Measurements from ENCODE around the gene ZNF283. TPM values are rescaled to one million over a fixed set of nuclear protein-coding genes. Genes with fewer than 3 reads are reported as not detected.
"Not testable (repeated sequence)": the region's sequence is repeated elsewhere in the genome, so short reads cannot be mapped to it uniquely, and the experiment has no call there.

ZNF283 gene
- total and polyA plus RNA-seq, 3 experiments from 2014 or later: 2.7 to 6.3 (median 5.8) TPM

DNA sequence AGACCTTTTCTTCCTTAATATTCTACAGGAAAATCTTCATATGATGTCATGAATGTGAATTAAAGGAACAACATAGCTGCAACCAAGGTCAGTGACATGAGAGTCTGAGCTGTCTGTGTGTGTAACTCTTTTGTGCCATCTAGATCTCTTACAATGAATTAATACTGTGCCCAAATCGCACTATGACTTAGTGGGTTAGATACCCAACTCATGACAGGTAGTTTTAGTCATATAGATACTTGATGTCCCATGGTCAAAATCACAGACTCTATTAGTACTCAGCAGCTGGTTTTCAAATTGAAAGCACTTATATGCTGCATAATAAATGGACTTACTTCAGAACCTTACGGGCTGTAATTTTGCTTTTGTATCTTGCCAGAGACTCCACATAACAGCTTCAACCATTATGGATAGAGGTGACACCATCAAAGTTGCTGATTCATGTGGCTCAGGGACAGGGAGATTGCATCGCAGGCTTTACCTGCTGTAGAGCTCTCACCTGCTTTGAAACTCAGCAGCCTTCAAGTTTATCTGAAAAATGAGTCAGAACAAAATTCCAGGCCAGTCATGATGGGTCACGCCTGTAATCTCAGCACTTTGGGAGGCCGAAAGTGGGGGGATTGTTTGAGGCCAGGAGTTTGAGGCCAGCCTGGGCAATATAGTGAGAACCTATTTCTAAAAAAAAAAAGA is 12.3 kb upstream of the ZNF283 start:
- H3K36me3 ChIP-seq (ENCODE audit: insufficient read depth, low read length): no peaks in the 10 kb centered on the region
- peaks cover 14 to 42% of the 10 kb centered on the region in 2 donors for H3K27me3 Mint-ChIP-seq
- no peaks in the 10 kb centered on the region for H3K4me1 ChIP-seq (ENCODE audit: insufficient read depth, low read length)
- peaks cover 7% of the 10 kb centered on the region for H3K27me3 ChIP-seq (ENCODE audit: insufficient read depth, low read length, poor library complexity, severe bottlenecking)
- H3K27ac ChIP-seq (ENCODE audit: low read depth, low read length): no peak overlapping the region
- no peak overlapping the region for H3K27ac Mint-ChIP-seq
- peaks cover 0 to 7% (median 0%) of the 10 kb centered on the region in 3 donors for H3K36me3 Mint-ChIP-seq
- H3K9me3 ChIP-seq (ENCODE audit: low read length): no peaks in the 10 kb centered on the region
- H3K9me3 Mint-ChIP-seq: peaks cover 0 to 3% (median 0%) of the 10 kb centered on the region in 5 donors
- ChIA-PET POLR2A (no interaction called here), CTCF (no interaction called here)
- H3K4me1 Mint-ChIP-seq: peaks cover 0 to 4% (median under 1%) of the 10 kb centered on the region in 3 donors
- no peak overlapping the region for H3K4me3 ChIP-seq (ENCODE audit: low read length)
- DNase-seq: no peak
- no peak overlapping the region for H3K4me3 Mint-ChIP-seq

DNA sequence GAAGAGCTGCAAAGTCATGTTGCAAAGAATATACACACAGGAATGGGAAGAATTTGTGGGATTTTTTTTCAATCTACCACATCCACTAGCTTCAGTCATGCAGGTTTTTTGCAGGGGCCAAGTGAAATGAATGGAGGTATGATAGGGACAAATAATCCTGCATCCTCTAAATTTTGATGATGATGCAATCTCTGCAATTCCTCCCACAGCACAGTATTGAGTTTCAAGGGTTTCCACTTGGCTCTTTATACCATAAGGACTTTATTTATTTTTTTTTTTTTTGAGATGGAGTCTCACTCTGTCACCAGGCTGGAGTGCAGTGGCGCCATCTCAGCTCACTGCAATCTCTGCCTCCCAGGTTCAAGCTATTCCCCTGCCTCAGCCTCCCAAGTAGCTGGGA is 9.7 kb upstream of the ZNF283 start:
- H3K27ac Mint-ChIP-seq; POLR2A ChIA-PET; H3K4me3 Mint-ChIP-seq; H3K4me1 ChIP-seq (ENCODE audit: insufficient read depth, low read length); H3K9me3 Mint-ChIP-seq; H3K4me3 ChIP-seq (ENCODE audit: low read length); DNase-seq; H3K36me3 ChIP-seq (ENCODE audit: insufficient read depth, low read length); H3K27ac ChIP-seq (ENCODE audit: low read depth, low read length); H3K9me3 ChIP-seq (ENCODE audit: low read length): not testable (repeated sequence)
- H3K27me3 ChIP-seq (ENCODE audit: insufficient read depth, low read length, poor library complexity, severe bottlenecking): peaks cover 19% of the 10 kb centered on the region
- H3K4me1 Mint-ChIP-seq: peaks cover 9 to 13% (median 11%) of the 10 kb centered on the region in 3 donors
- H3K27me3 Mint-ChIP-seq: peaks cover 29 to 54% of the 10 kb centered on the region in 2 donors
- CTCF ChIA-PET: interaction anchor here (1.4 kb wide), 1 partner anchor 72 kb away, joined by 3 read pairs; no protein-coding TSS in a partner anchor
- H3K36me3 Mint-ChIP-seq: peaks cover 0 to 15% (median 0%) of the 10 kb centered on the region in 3 donors

DNA sequence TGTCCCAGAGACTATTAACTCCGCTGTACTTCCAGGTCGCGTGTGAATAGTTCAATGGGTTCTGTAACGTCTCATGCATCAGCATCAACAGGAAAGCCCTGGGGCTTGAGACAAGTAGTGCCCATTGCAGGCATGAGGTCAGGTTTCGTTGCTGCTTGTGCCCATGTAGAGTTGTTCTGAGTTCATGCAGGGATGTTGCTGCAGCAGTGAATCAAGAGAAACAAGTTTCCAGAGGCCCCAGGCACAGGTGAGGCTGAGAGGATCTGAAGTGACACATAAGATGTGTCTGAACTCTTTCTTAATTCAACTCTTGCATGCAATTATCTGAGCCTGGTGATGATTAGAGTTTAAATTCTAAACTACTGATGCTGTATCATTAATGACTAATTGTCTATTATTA is 8.6 kb upstream of the ZNF283 start:
- Histone ChIP-seq H3K27ac (ENCODE audit: low read depth, low read length) (no peak overlapping the region), H3K9me3 (ENCODE audit: low read length) (no peaks in the 10 kb centered on the region), H3K36me3 (ENCODE audit: insufficient read depth, low read length) (no peaks in the 10 kb centered on the region), H3K27me3 (ENCODE audit: insufficient read depth, low read length, poor library complexity, severe bottlenecking) (peaks cover 19% of the 10 kb centered on the region), H3K4me3 (ENCODE audit: low read length) (no peak overlapping the region), H3K4me1 (ENCODE audit: insufficient read depth, low read length) (no peaks in the 10 kb centered on the region)
- H3K4me3 Mint-ChIP-seq: no peak overlapping the region
- peaks cover 0 to 15% (median 0%) of the 10 kb centered on the region in 3 donors for H3K36me3 Mint-ChIP-seq
- H3K9me3 Mint-ChIP-seq: peaks cover 0 to 8% (median 0%) of the 10 kb centered on the region in 5 donors
- POLR2A ChIA-PET: no interaction called here
- DNase-seq: no peak
- H3K4me1 Mint-ChIP-seq: peaks cover 9 to 11% (median 9%) of the 10 kb centered on the region in 3 donors
- no peak overlapping the region for H3K27ac Mint-ChIP-seq
- peaks cover 25 to 53% of the 10 kb centered on the region in 2 donors for H3K27me3 Mint-ChIP-seq
- CTCF ChIA-PET: interaction anchor here (1.4 kb wide), 1 partner anchor 73 kb away, joined by 3 read pairs; no protein-coding TSS in a partner anchor

DNA sequence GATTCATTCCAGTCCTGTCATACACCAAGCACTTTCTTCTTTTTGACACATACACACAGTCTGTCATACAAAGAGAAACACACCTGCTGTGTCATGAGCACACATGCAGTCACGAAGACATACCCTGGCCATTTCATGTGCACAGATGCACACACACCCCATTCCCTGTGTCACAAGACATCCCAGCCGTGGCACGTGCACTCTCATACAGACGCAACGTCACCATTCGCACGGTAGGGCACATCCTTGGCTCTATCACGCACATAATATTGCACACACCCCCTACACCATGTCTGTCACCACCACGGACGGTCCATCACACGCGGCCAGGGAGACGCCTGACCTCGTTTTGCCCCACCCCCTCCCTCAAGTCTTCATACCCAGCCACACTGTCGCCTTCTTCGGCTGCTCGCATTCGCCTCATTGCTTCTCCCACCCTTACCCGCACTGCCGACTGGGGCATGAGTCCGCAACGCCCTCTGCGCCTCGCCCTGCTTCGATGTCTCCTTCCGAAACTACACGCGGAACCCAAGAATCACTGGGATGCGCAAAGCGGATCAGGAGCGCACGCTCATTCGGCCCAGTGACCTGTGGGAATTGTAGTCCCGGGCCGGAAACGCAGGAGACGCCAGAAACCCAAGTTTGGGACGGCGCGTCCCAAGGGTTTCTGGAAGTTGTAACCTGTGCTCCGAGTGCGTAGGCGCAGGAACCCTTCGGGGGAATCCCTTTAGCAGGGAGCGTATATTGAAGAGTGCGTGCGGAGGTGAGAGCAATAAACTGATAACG is 6.8 kb upstream of the ZNF283 start:
- no peak overlapping the region for H3K27ac ChIP-seq (ENCODE audit: low read depth, low read length)
- ChIA-PET CTCF (no interaction called here), POLR2A (no interaction called here)
- no peaks in the 10 kb centered on the region for H3K4me1 ChIP-seq (ENCODE audit: insufficient read depth, low read length)
- peak in 1 of 5 donors; percentile 16 for DNase-seq
- Mint-ChIP-seq H3K36me3 (peaks cover 0 to 18% (median 0%) of the 10 kb centered on the region in 3 donors), H3K27me3 (peaks cover 28 to 49% of the 10 kb centered on the region in 2 donors), H3K4me3 (peak overlapping the region; percentile 36 to 90 (median 82)), H3K9me3 (peaks cover 0 to 8% (median 0%) of the 10 kb centered on the region in 5 donors), H3K27ac (peak overlapping the region in 3 of 8 donors; percentile 67 to 73 (median 68)), H3K4me1 (peaks cover 9 to 11% (median 9%) of the 10 kb centered on the region in 3 donors)
- H3K4me3 ChIP-seq (ENCODE audit: low read length): peak overlapping the region; percentile 21
- H3K36me3 ChIP-seq (ENCODE audit: insufficient read depth, low read length): no peaks in the 10 kb centered on the region
- no peaks in the 10 kb centered on the region for H3K9me3 ChIP-seq (ENCODE audit: low read length)
- H3K27me3 ChIP-seq (ENCODE audit: insufficient read depth, low read length, poor library complexity, severe bottlenecking): peaks cover 19% of the 10 kb centered on the region

DNA sequence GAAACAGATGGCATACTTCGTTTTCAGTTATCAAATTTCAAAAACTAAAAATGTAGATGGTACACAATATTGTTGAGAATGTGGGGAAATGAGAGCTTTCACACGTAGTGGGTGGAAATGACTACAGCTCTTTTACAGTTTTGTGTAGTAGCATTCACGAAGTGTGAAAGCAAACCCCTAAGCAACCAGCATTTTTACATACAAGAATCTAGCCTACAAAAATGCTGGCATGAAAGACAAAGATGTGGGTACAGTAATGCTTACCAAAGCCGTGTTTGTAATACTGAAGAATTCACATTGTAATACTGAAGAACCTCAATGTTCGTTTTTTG is 6.3 kb upstream of the ZNF283 start:
- no peaks in the 10 kb centered on the region for H3K4me1 ChIP-seq (ENCODE audit: insufficient read depth, low read length)
- H3K27me3 ChIP-seq (ENCODE audit: insufficient read depth, low read length, poor library complexity, severe bottlenecking): peaks cover 19% of the 10 kb centered on the region
- ChIA-PET POLR2A (no interaction called here), CTCF (no interaction called here)
- Mint-ChIP-seq H3K4me3 (peak overlapping the region in 6 of 7 donors; percentile 36 to 87 (median 81)), H3K27me3 (peaks cover 28 to 48% of the 10 kb centered on the region in 2 donors), H3K36me3 (peaks cover 0 to 18% (median 0%) of the 10 kb centered on the region in 3 donors), H3K9me3 (peaks cover 0 to 8% (median 0%) of the 10 kb centered on the region in 5 donors), H3K27ac (no peak overlapping the region), H3K4me1 (peaks cover 9 to 11% (median 9%) of the 10 kb centered on the region in 3 donors)
- no peak for DNase-seq
- no peaks in the 10 kb centered on the region for H3K36me3 ChIP-seq (ENCODE audit: insufficient read depth, low read length)
- H3K9me3 ChIP-seq (ENCODE audit: low read length): no peaks in the 10 kb centered on the region
- no peak overlapping the region for H3K27ac ChIP-seq (ENCODE audit: low read depth, low read length)
- H3K4me3 ChIP-seq (ENCODE audit: low read length): no peak overlapping the region

DNA sequence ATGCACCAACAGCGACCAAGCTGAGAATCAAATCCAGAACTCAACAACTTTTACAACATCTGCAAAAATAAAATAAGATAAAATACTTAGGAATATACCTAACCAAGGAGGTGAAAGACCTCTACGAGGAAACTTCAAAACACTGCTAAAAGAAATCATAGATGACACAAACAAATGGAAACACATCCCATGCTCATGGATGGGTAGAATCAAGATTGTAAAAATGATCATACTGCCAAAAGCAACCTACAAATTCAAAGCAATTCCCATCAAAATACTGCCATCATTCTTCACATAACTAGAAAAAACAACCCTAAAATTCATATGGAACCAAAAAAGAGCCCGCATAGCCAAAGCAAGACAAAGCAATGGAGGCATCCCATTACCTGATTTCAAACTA is 3.3 kb upstream of the ZNF283 start:
- H3K27ac ChIP-seq (ENCODE audit: low read depth, low read length); H3K9me3 Mint-ChIP-seq; H3K27ac Mint-ChIP-seq; H3K4me3 ChIP-seq (ENCODE audit: low read length); H3K9me3 ChIP-seq (ENCODE audit: low read length); CTCF ChIA-PET; POLR2A ChIA-PET; H3K36me3 ChIP-seq (ENCODE audit: insufficient read depth, low read length); DNase-seq: not testable (repeated sequence)
- peaks cover 26 to 34% (median 31%) of the 10 kb centered on the region in 3 donors for H3K4me1 Mint-ChIP-seq
- H3K36me3 Mint-ChIP-seq: peaks cover 0 to 14% (median 10%) of the 10 kb centered on the region in 3 donors
- Histone ChIP-seq H3K4me1 (ENCODE audit: insufficient read depth, low read length) (peaks cover 14% of the 10 kb centered on the region), H3K27me3 (ENCODE audit: insufficient read depth, low read length, poor library complexity, severe bottlenecking) (peaks cover 15% of the 10 kb centered on the region)
- H3K27me3 Mint-ChIP-seq: peaks cover 23 to 31% of the 10 kb centered on the region in 2 donors
- H3K4me3 Mint-ChIP-seq: peak overlapping the region in 1 of 7 donors; percentile 63

DNA sequence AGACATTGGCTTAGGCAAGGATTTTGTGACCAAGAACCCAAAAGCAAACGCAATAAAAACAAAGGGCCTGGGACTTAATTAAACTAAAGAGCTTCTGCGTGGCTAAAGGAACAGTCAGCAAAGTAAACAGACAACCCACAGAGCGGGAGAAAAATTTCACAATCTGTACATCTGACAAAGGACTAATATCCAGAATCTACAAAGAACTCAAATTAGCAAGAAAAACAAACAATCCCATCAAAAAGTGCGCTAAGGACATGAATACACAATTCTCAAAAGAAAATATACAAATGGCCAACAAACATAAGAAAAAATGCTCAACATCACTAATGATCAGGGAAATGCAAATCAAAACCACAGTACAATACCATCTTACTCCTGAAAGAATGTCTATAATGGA is 2.5 kb upstream of the ZNF283 start:
- peaks cover 26 to 34% (median 31%) of the 10 kb centered on the region in 3 donors for H3K4me1 Mint-ChIP-seq
- H3K4me3 ChIP-seq (ENCODE audit: low read length); H3K27ac Mint-ChIP-seq; POLR2A ChIA-PET; H3K9me3 Mint-ChIP-seq; DNase-seq; H3K36me3 ChIP-seq (ENCODE audit: insufficient read depth, low read length); CTCF ChIA-PET; H3K9me3 ChIP-seq (ENCODE audit: low read length); H3K27ac ChIP-seq (ENCODE audit: low read depth, low read length): not testable (repeated sequence)
- H3K36me3 Mint-ChIP-seq: peaks cover 0 to 18% (median 16%) of the 10 kb centered on the region in 3 donors
- peaks cover 15% of the 10 kb centered on the region for H3K27me3 ChIP-seq (ENCODE audit: insufficient read depth, low read length, poor library complexity, severe bottlenecking)
- peak overlapping the region in 1 of 7 donors; percentile 27 for H3K4me3 Mint-ChIP-seq
- peaks cover 23 to 31% of the 10 kb centered on the region in 2 donors for H3K27me3 Mint-ChIP-seq
- peaks cover 14% of the 10 kb centered on the region for H3K4me1 ChIP-seq (ENCODE audit: insufficient read depth, low read length)

DNA sequence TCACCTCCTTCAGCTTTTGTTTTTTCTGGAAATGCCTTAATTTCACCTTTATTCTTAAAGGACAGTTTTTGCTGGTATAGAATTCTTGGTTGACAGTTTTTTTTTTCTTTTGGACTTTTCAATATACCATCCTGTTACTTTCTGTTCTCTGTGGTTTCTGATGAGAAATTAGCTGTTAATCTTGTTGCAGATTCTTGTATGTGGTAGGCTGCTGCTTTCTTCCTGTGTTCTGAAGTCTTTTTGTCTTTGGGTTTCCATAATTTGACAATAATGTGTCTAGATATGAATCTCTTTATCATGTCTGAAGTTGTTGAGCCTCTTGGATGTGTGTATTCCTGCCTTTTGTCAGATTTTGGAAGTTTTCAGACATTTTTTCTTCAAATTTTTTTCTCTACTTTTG is 12.0 kb downstream of the ZNF283 start:
- Histone ChIP-seq H3K27ac (ENCODE audit: low read depth, low read length) (no peak overlapping the region), H3K4me1 (ENCODE audit: insufficient read depth, low read length) (no peaks in the 10 kb centered on the region), H3K9me3 (ENCODE audit: low read length) (peaks cover 55% of the 10 kb centered on the region), H3K4me3 (ENCODE audit: low read length) (no peak overlapping the region), H3K36me3 (ENCODE audit: insufficient read depth, low read length) (peaks cover 65% of the 10 kb centered on the region), H3K27me3 (ENCODE audit: insufficient read depth, low read length, poor library complexity, severe bottlenecking) (no peaks in the 10 kb centered on the region)
- CTCF ChIA-PET: no interaction called here
- Mint-ChIP-seq H3K9me3 (peaks cover 40 to 82% (median 79%) of the 10 kb centered on the region in 5 donors), H3K36me3 (peaks cover 61 to 90% (median 85%) of the 10 kb centered on the region in 3 donors), H3K4me3 (no peak overlapping the region), H3K27me3 (no peaks in the 10 kb centered on the region), H3K27ac (no peak overlapping the region), H3K4me1 (no peaks in the 10 kb centered on the region)
- DNase-seq: no peak
- POLR2A ChIA-PET: no interaction called here

Data from CD8-positive, alpha-beta memory T cell (primary cell).